H54 (cell line): Measurements from ENCODE around the gene GADD45A.

ENCODE experiments used
- DNase-seq: peaks from one replicate; pipeline ENCODE4 v3.0.0; 2011; ENCODE audit warnings: low spot score, mixed read lengths; ENCODE audit not compliant: insufficient read length
- FAIRE-seq: peaks from 3 replicates; lab custom pipeline; 2011; peaks lifted over from hg19 to GRCh38; lab: Jason Lieb, UNC
- POLR2A ChIP-seq: IDR thresholded peaks from 2 replicates; pipeline ENCODE4 v1.6.1; 2011; ENCODE audit warnings: low read depth, mild to moderate bottlenecking, low read length

GADD45A gene

DNA sequence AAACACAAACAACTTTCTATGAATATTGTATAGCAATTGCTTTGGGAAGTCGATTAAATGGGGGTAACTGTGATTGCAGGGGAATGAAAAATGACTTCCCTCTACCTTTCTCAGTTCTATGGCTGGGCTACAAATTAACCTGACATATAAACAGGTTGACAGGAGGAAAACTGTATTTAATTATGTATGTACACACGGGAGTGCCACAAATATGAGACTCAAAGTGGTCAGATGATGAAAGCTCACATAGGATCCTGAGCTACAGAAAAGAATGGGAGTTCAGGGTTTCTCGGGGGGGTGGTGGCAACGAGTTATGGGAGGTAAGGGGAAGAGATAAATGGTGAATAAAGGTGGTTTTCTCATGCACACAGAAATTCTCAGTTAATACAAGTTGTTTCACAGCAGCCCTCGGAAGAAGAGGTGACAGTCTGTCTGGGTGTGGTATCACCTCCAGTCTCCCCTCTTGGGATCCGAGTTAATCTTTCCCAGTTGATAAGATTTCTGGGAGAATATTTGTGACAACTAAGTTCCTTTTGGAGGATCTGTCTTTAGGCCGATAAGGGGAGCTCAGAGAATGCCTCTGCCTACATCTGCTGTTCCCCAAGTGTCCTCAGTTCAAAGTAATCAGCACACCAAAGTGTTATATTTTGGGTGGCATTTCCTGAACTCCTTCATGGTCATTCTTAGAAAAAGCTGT, 26.3 kb downstream of the GADD45A start:
- DNase-seq (no peak), FAIRE-seq (no peak)
- TF ChIP-seq POLR2A: no peak

DNA sequence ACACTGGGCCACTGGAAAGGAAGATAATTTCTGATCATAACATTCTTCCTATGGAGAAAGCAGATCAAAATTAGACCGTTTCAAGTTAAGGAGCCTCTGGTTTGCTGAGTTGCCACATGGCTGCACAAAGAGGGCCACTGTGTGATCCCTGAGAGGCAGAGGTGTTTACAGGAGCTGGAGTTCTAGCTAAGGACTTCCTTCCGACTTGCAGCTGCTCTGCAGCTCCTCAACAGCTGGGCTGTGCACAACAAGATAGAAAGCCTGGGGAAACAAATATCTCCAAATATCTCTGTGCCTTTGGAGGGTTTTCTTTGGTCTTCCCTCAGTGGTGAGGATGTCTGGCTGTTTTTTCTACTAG, 26.8 kb downstream of the GADD45A start:
- no peak for DNase-seq
- no peak for TF ChIP-seq POLR2A
- no peak for FAIRE-seq

- FAIRE-seq (no peak), DNase-seq (no peak)
- no peak for TF ChIP-seq POLR2A
These were observed 28.3 kb downstream of the GADD45A start for GRCh38 chr1:67713057-67713846.

DNA sequence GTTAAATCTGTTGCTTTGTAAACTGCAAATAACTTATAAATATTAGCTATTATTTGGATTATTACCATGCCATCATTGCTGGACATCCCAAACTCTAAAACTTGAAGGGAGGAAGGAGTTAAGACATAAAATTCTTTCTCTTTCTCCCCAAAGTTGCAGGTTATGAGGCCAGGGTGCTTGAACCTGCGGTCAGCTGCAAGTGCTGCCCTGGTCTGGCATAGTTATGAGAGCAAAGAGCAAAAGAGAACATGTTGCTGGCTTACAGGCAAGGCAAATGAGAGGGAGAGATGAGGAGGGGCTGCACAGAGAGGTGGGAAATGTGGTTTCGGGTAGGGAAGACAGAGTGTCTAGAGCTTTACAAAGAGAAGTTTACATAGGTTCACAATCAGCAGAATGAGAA, 30.8 kb downstream of the GADD45A start:
- TF ChIP-seq POLR2A: no peak
- DNase-seq (no peak), FAIRE-seq (no peak)

GRCh38 chr1:67716800-67717199, 31.8 kb downstream of the GADD45A start:
- DNase-seq (no peak), FAIRE-seq (peak; percentile 81)
- TF ChIP-seq POLR2A: no peak

- no peak for TF ChIP-seq POLR2A
- DNase-seq (no peak), FAIRE-seq (no peak)
These were observed 32.9 kb downstream of the GADD45A start for GRCh38 chr1:67717876-67718275.

GRCh38 chr1:67719329-67720196, 34.6 kb downstream of the GADD45A start:
- TF ChIP-seq POLR2A: no peak
- FAIRE-seq: no peak
- no peak for DNase-seq

GRCh38 chr1:67721112-67721511, 36.1 kb downstream of the GADD45A start:
- no peak for DNase-seq
- no peak for FAIRE-seq
- no peak for TF ChIP-seq POLR2A

DNA sequence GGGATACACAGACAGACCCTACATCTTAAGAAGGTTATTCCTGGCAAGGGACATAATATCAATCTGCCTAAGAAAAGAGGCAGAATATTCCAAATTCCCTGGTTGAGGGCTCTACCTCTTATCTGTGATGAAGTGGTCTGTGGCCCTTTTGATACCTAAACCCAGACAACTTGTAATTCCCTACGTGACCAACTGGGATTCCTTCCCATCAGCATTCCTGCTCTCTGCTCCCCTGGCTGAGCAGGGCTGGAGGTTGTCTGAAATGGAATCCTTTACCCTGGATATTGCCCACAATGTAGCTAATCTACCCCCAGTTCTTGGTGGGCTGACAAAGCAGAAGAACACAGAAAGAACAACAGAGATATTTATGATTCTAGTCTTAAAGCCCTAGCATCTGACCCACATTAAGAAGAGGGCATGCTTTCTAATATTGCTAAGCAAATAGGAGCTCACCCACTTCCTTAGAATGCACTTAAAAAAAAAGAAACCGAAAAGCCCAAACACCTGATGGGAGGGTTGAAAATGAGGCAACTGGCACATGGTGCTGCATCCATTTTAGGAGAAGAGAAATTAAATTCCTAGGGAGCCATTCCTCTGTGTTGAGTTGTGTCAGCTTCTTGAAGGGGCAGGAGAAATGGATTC, 36.8 kb downstream of the GADD45A start:
- TF ChIP-seq POLR2A: no peak
- no peak for FAIRE-seq
- no peak for DNase-seq

DNA sequence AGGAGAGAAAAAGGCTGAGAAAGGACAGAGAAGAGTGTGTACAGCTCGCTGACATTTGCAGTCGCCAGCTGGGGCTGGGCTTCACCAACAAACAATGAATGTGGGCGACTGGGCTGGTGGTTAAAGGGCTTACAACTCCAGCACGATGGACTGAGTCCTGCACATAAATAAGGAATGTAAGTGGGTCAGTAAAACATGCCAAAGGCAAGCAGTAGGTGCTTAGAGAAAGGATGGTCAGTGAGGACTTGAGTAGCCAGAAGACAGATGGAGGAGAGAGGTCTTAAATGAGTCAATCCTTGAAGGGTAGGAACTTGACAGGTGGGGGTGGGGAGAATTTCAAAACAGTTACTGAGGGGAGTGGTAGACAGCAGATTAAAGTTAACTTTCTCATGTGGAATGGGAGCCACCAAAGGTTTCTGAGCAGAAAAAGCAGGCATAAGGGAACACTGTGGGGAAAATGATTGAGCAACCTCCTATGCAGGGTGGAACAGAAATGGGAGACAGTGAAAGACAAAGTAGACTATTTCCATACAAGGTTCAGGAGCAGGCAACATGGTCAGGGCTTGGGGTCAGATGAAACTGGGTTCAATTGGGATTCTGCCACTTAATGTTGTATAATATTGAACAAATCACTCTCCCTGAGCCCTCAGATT, 37.4 kb downstream of the GADD45A start:
- no peak for TF ChIP-seq POLR2A
- DNase-seq (no peak), FAIRE-seq (no peak)

DNA sequence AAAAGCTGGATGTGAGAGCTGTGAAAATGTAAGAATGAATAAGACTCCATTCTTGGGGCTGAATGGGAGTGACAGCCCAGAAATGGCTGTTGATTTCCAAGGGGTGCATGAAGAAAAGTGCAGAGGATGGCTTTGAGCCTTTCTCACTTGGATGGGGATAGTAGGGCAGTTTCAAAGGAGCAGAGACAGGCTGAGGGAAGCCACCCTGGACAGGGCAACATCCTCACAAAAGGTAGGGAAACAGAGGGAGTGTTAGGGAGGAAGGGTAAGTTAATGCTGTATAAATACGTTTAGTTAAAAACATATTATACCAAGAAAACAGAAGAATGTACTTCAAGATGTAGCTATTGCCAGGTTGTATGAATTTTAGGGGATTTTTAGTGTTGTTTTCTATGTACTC, 38.1 kb downstream of the GADD45A start:
- TF ChIP-seq POLR2A: no peak
- DNase-seq (no peak), FAIRE-seq (no peak)

GRCh38 chr1:67723620-67724019, 38.6 kb downstream of the GADD45A start:
- FAIRE-seq: peak; percentile 88
- TF ChIP-seq POLR2A: no peak
- DNase-seq: no peak

GRCh38 chr1:67724928-67725560, 40.0 kb downstream of the GADD45A start:
- TF ChIP-seq POLR2A: no peak
- FAIRE-seq (peak; percentile 96), DNase-seq (no peak)
